K562 (cell line): ENCODE results near the gene ZNRF3. TPM values are rescaled to one million over a fixed set of nuclear protein-coding genes. Genes with fewer than 3 reads are reported as not detected.

Experiments used
- BACH1 ChIP-seq: fragments of 200-800 bp; sonication (Bioruptor generic); IDR thresholded peaks from 2 replicates; pipeline ENCODE4 v1.6.1; 2016; ENCODE audit warnings: missing genetic modification characterization, missing compliant biosample characterization
- CAMTA2 ChIP-seq: fragments of 250-450 bp; sonication (Bioruptor Pico); conservative IDR thresholded peaks from 2 replicates; pipeline ENCODE4 v1.5.1; 2022
- CREB1 ChIP-seq, 2 experiments: sonication (generic) in 1 of 2; formaldehyde crosslinking in 1 of 2; IDR thresholded peaks; 2 replicates each; pipeline versions ENCODE4 v1.6.1 to v1.8.0; 2012 to 2022; ENCODE audit warnings: inconsistent platforms in 1 of 2, mild to moderate bottlenecking in 1 of 2, missing genetic modification reagents in 1 of 2, moderate library complexity in 1 of 2
- E2F3 ChIP-seq: fragments of 250-450 bp; sonication (Bioruptor Pico); IDR thresholded peaks from 2 replicates; pipeline ENCODE4 v1.4.0; 2020; ENCODE audit warnings: mild to moderate bottlenecking
- EGR1 ChIP-seq: fragments of 450-650 bp; conservative IDR thresholded peaks from 2 replicates; pipeline ENCODE4 v1.6.1; 2017; ENCODE audit warnings: mild to moderate bottlenecking
- HNRNPLL ChIP-seq: fragments of 200-400 bp; formaldehyde crosslinking; IDR thresholded peaks from 2 replicates; pipeline ENCODE4 v1.6.1; 2017; ENCODE audit warnings: low read length, low read depth, mild to moderate bottlenecking; ENCODE audit not compliant: poor library complexity, severe bottlenecking
- L3MBTL2 ChIP-seq: fragments of 450-650 bp; IDR thresholded peaks from 2 replicates; pipeline ENCODE4 v1.6.1; 2016; ENCODE audit warnings: mild to moderate bottlenecking, moderate library complexity
- POLR2H ChIP-seq: IDR thresholded peaks from 2 replicates; pipeline ENCODE4 v1.6.1; 2016; ENCODE audit warnings: missing genetic modification characterization, low read depth, mild to moderate bottlenecking, control low read depth, missing compliant biosample characterization, moderate library complexity
- RBM25 ChIP-seq: fragments of 200-400 bp; formaldehyde crosslinking; IDR thresholded peaks from 2 replicates; pipeline ENCODE4 v1.6.1; 2018; ENCODE audit warnings: low read length, low read depth, moderate library complexity; ENCODE audit not compliant: severe bottlenecking
- SNRNP70 ChIP-seq: fragments of 200-400 bp; formaldehyde crosslinking; optimal IDR thresholded peaks from 2 replicates; pipeline ENCODE3; 2017; ENCODE audit warnings: low read depth, low read length
- SUPT5H ChIP-seq: fragments of 450-650 bp; IDR thresholded peaks from 2 replicates; pipeline ENCODE4 v1.6.1; 2016
- TAF1 ChIP-seq: IDR thresholded peaks from 2 replicates; pipeline ENCODE4 v1.6.1; 2011; ENCODE audit warnings: mild to moderate bottlenecking, low read length, moderate library complexity; ENCODE audit not compliant: insufficient read depth, control insufficient read depth, severe bottlenecking; ENCODE audit errors: extremely low read depth
- TAF9B ChIP-seq: fragments of 450-650 bp; IDR thresholded peaks from 2 replicates; pipeline ENCODE4 v1.6.1; 2018; ENCODE audit warnings: mild to moderate bottlenecking; ENCODE audit not compliant: partially characterized antibody
- TBP ChIP-seq: optimal IDR thresholded peaks from 2 replicates; pipeline ENCODE3; 2011; ENCODE audit warnings: low read depth, low read length, improper control_type of control experiment
- TCF7 ChIP-seq: sonication (generic); IDR thresholded peaks from 2 replicates; pipeline ENCODE4 v1.6.1; 2016; ENCODE audit warnings: antibody characterized with exemption, borderline replicate concordance
- ZFX ChIP-seq: sonication (generic); formaldehyde crosslinking; IDR thresholded peaks from 2 replicates; pipeline ENCODE4 v1.8.0; 2022; ENCODE audit warnings: mild to moderate bottlenecking, missing genetic modification reagents, moderate library complexity
- polyA plus RNA-seq, 8 experiments: library from polyadenylated mRNA; depleted of rRNA in 4 of 8; stranded (reverse) in 5 of 8; unstranded in 3 of 8; fragments of >200 nt; fragmentation: Nextera tagmentation in 2 of 8; fragmentation: Illumina TruSeq in 1 of 8; extraction: Ambion mirVana in 2 of 8; extraction: Trizol in 1 of 8; gene quantifications; 2 replicates each; pipeline versions ENCODE4 v1.2.1 to v1.2.3, GENCODE V29; 2011 to 2014; ENCODE audit warnings: inconsistent platforms in 1 of 8, missing spikeins in 1 of 8
- total RNA-seq, 7 experiments: library from RNA; depleted of rRNA in 6 of 7; stranded (reverse); fragments of >200 nt in 6 of 7; fragmentation: Illumina TruSeq in 2 of 7; extraction: Trizol in 2 of 7; gene quantifications; 2 replicates each; pipeline versions ENCODE4 v1.2.1 to v1.2.3, GENCODE V29; 2011 to 2021; ENCODE audit warnings: low replicate concordance in 1 of 7
- TF ChIP-seq, protein P1 (sequence below): fragments of 450-650 bp; IDR thresholded peaks from 2 replicates; pipeline ENCODE4 v1.6.1; 2016; ENCODE audit warnings: mild to moderate bottlenecking, moderate library complexity

ZNRF3 gene
- total and polyA plus RNA-seq, 9 of the 15 experiments (the other 6 are each of a cell fraction or from before 2014, with no cell fraction given): 0.41 to 5.9 (median 1.7) TPM

GRCh38 chr22:28882878-28883656 lies at the start of gene ZNRF3 (continued):
- TF ChIP-seq TAF9B (peak; percentile 39), RBM25 (no peak), TCF7 (peak; percentile 86; the same call in 1 of the 2 replicates), HNRNPLL (peak; percentile 46), ZFX (CRISPR knock-in tag) (peak; percentile 67), SUPT5H (peak; percentile 83), CREB1 (IDR thresholded peaks at IDR 0.05) (no peak), CREB1 (CRISPR knock-in tag; IDR thresholded peaks at IDR 0.05) (peak; percentile 18; the same call in 1 of the 2 replicates), BACH1 (tag) (no peak), L3MBTL2 (peak; percentile 76), EGR1 (peak; percentile 86), CAMTA2 (CRISPR knock-in tag) (no peak), POLR2H (tag) (peak; percentile 59; the same call in 1 of the 2 replicates), TAF1 (peak; percentile 56), SNRNP70 (no peak), TBP (peak; percentile 27), E2F3 (CRISPR knock-in tag) (peak; percentile 88)
- TF ChIP-seq, protein P1, sequence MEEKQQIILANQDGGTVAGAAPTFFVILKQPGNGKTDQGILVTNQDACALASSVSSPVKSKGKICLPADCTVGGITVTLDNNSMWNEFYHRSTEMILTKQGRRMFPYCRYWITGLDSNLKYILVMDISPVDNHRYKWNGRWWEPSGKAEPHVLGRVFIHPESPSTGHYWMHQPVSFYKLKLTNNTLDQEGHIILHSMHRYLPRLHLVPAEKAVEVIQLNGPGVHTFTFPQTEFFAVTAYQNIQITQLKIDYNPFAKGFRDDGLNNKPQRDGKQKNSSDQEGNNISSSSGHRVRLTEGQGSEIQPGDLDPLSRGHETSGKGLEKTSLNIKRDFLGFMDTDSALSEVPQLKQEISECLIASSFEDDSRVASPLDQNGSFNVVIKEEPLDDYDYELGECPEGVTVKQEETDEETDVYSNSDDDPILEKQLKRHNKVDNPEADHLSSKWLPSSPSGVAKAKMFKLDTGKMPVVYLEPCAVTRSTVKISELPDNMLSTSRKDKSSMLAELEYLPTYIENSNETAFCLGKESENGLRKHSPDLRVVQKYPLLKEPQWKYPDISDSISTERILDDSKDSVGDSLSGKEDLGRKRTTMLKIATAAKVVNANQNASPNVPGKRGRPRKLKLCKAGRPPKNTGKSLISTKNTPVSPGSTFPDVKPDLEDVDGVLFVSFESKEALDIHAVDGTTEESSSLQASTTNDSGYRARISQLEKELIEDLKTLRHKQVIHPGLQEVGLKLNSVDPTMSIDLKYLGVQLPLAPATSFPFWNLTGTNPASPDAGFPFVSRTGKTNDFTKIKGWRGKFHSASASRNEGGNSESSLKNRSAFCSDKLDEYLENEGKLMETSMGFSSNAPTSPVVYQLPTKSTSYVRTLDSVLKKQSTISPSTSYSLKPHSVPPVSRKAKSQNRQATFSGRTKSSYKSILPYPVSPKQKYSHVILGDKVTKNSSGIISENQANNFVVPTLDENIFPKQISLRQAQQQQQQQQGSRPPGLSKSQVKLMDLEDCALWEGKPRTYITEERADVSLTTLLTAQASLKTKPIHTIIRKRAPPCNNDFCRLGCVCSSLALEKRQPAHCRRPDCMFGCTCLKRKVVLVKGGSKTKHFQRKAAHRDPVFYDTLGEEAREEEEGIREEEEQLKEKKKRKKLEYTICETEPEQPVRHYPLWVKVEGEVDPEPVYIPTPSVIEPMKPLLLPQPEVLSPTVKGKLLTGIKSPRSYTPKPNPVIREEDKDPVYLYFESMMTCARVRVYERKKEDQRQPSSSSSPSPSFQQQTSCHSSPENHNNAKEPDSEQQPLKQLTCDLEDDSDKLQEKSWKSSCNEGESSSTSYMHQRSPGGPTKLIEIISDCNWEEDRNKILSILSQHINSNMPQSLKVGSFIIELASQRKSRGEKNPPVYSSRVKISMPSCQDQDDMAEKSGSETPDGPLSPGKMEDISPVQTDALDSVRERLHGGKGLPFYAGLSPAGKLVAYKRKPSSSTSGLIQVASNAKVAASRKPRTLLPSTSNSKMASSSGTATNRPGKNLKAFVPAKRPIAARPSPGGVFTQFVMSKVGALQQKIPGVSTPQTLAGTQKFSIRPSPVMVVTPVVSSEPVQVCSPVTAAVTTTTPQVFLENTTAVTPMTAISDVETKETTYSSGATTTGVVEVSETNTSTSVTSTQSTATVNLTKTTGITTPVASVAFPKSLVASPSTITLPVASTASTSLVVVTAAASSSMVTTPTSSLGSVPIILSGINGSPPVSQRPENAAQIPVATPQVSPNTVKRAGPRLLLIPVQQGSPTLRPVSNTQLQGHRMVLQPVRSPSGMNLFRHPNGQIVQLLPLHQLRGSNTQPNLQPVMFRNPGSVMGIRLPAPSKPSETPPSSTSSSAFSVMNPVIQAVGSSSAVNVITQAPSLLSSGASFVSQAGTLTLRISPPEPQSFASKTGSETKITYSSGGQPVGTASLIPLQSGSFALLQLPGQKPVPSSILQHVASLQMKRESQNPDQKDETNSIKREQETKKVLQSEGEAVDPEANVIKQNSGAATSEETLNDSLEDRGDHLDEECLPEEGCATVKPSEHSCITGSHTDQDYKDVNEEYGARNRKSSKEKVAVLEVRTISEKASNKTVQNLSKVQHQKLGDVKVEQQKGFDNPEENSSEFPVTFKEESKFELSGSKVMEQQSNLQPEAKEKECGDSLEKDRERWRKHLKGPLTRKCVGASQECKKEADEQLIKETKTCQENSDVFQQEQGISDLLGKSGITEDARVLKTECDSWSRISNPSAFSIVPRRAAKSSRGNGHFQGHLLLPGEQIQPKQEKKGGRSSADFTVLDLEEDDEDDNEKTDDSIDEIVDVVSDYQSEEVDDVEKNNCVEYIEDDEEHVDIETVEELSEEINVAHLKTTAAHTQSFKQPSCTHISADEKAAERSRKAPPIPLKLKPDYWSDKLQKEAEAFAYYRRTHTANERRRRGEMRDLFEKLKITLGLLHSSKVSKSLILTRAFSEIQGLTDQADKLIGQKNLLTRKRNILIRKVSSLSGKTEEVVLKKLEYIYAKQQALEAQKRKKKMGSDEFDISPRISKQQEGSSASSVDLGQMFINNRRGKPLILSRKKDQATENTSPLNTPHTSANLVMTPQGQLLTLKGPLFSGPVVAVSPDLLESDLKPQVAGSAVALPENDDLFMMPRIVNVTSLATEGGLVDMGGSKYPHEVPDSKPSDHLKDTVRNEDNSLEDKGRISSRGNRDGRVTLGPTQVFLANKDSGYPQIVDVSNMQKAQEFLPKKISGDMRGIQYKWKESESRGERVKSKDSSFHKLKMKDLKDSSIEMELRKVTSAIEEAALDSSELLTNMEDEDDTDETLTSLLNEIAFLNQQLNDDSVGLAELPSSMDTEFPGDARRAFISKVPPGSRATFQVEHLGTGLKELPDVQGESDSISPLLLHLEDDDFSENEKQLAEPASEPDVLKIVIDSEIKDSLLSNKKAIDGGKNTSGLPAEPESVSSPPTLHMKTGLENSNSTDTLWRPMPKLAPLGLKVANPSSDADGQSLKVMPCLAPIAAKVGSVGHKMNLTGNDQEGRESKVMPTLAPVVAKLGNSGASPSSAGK: peak; percentile 72
